Neural cell (in vitro differentiated cells): Measurements from ENCODE around the gene SCP2. TPM values are rescaled to one million over a fixed set of nuclear protein-coding genes. Genes with fewer than 3 reads are reported as not detected.

ENCODE experiments used
- H2AFZ ChIP-seq: fragments of 200-600, 300-800 bp; sonication (generic), shearing (Covaris generic); 2 replicates; pipeline ENCODE4 v1.6.0; 2014; ENCODE audit warnings: low read depth, mild to moderate bottlenecking, antibody characterized with exemption, low read length, moderate library complexity
- H3F3A ChIP-seq: fragments of 200-600 bp; shearing (Covaris generic); 2 replicates; pipeline ENCODE4 v1.6.1; 2016; ENCODE audit warnings: mild to moderate bottlenecking, moderate library complexity, mixed read lengths, antibody characterized with exemption, low read length; ENCODE audit not compliant: insufficient read depth, poor library complexity, severe bottlenecking
- H3K27ac ChIP-seq: fragments of 200-600, 300-800 bp; sonication (generic), shearing (Covaris generic); 2 replicates; pipeline ENCODE4 v1.5.1; 2014; ENCODE audit warnings: mild to moderate bottlenecking, low read length, moderate library complexity
- H3K27me3 ChIP-seq: fragments of 300-800, 200-600 bp; sonication (generic), shearing (Covaris generic); 2 replicates; pipeline ENCODE4 v1.6.0; 2014; ENCODE audit warnings: mild to moderate bottlenecking, low read depth, low read length, moderate library complexity; ENCODE audit not compliant: insufficient read depth
- H3K36me3 ChIP-seq: fragments of 300-800, 200-600 bp; sonication (generic), shearing (Covaris generic); 2 replicates; pipeline ENCODE4 v1.5.1; 2014; ENCODE audit warnings: mild to moderate bottlenecking, antibody characterized with exemption, low read length, moderate library complexity; ENCODE audit not compliant: insufficient read depth
- H3K4me2 ChIP-seq: fragments of 300-800, 200-600 bp; sonication (generic), shearing (Covaris generic); 2 replicates; pipeline ENCODE4 v1.6.0; 2014; ENCODE audit warnings: mild to moderate bottlenecking, low read length
- H3K4me3 ChIP-seq: fragments of 300-800, 200-600 bp; sonication (generic), shearing (Covaris generic); 2 replicates; pipeline ENCODE4 v1.5.1; 2014; ENCODE audit warnings: mild to moderate bottlenecking, low read length, moderate library complexity
- H3K79me2 ChIP-seq: fragments of 200-600 bp; shearing (Covaris generic); replicated peaks from 2 replicates; pipeline ENCODE4 v1.6.0; 2014; ENCODE audit warnings: mild to moderate bottlenecking, low read length, moderate library complexity; ENCODE audit not compliant: insufficient read depth
- H3K9ac ChIP-seq: fragments of 300-800, 200-600 bp; sonication (generic), shearing (Covaris generic); 2 replicates; pipeline ENCODE4 v1.6.1; 2016; ENCODE audit warnings: mild to moderate bottlenecking, low read length, mixed read lengths
- H3K9me2 ChIP-seq: fragments of 200-600 bp; shearing (Covaris generic); 2 replicates; pipeline ENCODE4 v1.6.1; 2016; ENCODE audit warnings: mild to moderate bottlenecking, low read length, mixed read lengths; ENCODE audit not compliant: insufficient read depth
- H3K9me3 ChIP-seq: fragments of 200-600, 300-800 bp; sonication (generic), shearing (Covaris generic); 2 replicates; pipeline ENCODE4 v1.6.1; 2016; ENCODE audit warnings: mild to moderate bottlenecking, mixed run types, low read length, moderate library complexity, mixed read lengths
- H4K20me1 ChIP-seq: fragments of 200-600 bp; shearing (Covaris generic); 2 replicates; pipeline ENCODE4 v1.6.1; 2016; ENCODE audit warnings: mild to moderate bottlenecking, mixed run types; ENCODE audit not compliant: insufficient read depth
- CTCF ChIP-seq: fragments of 450-650 bp; IDR thresholded peaks from 2 replicates; pipeline ENCODE4 v1.5.1; 2014; ENCODE audit warnings: antibody characterized with exemption, mild to moderate bottlenecking, moderate library complexity; ENCODE audit not compliant: poor library complexity, severe bottlenecking
- EP300 ChIP-seq: fragments of 450-650 bp; conservative IDR thresholded peaks from 2 replicates; pipeline ENCODE4 v1.6.1; 2014; ENCODE audit warnings: antibody characterized with exemption, mild to moderate bottlenecking, moderate library complexity; ENCODE audit not compliant: poor library complexity, severe bottlenecking
- EZH2 ChIP-seq: fragments of 200-600, 300-800 bp; shearing (Covaris generic), sonication (generic); IDR thresholded peaks from 2 replicates; pipeline ENCODE4 v1.6.1; 2014; ENCODE audit warnings: antibody characterized with exemption, low read length, borderline replicate concordance, mild to moderate bottlenecking; ENCODE audit not compliant: insufficient read depth, poor library complexity, severe bottlenecking
- MXI1 ChIP-seq: fragments of 450-650 bp; conservative IDR thresholded peaks from 2 replicates; pipeline ENCODE4 v1.6.1; 2014; ENCODE audit warnings: antibody characterized with exemption, mild to moderate bottlenecking; ENCODE audit not compliant: poor library complexity, severe bottlenecking
- POLR2AphosphoS5 ChIP-seq: IDR thresholded peaks from 2 replicates; pipeline ENCODE4 v1.6.1; 2012
- RAD21 ChIP-seq: fragments of 450-650 bp; conservative IDR thresholded peaks from 2 replicates; pipeline ENCODE4 v1.6.1; 2014; ENCODE audit warnings: antibody characterized with exemption, mild to moderate bottlenecking, moderate library complexity
- REST ChIP-seq: IDR thresholded peaks from 2 replicates; pipeline ENCODE4 v1.6.1; 2012; ENCODE audit warnings: borderline replicate concordance
- SMC3 ChIP-seq: fragments of 450-650 bp; conservative IDR thresholded peaks from 2 replicates; pipeline ENCODE4 v1.6.1; 2014; ENCODE audit warnings: antibody characterized with exemption, mild to moderate bottlenecking, moderate library complexity; ENCODE audit not compliant: poor library complexity
- TAF1 ChIP-seq: IDR thresholded peaks from 2 replicates; pipeline ENCODE4 v1.6.1; 2012; ENCODE audit warnings: low read depth
- polyA plus RNA-seq: library from polyadenylated mRNA; depleted of rRNA; stranded (reverse); fragments of >200 nt; gene quantifications from 2 replicates; pipeline ENCODE4 v1.2.3, GENCODE V29; 2014

Gene SCP2
- polyA plus RNA-seq, 1 donor from 2014 or later: 182 TPM

- Histone ChIP-seq H3K27me3 (no peaks in the 10 kb centered on the region), H2AFZ (no peak overlapping the region), H3K36me3 (no peaks in the 10 kb centered on the region), H3K9me2 (no peaks in the 10 kb centered on the region), H3K9ac (no peak overlapping the region), H3K4me3 (no peak overlapping the region), H3K27ac (no peak overlapping the region), H3F3A (no peaks in the 10 kb centered on the region), H3K4me2 (no peak overlapping the region), H3K79me2 (peaks cover 3% of the 10 kb centered on the region), H3K9me3 (no peaks in the 10 kb centered on the region), H4K20me1 (no peaks in the 10 kb centered on the region)
- no peak for TF ChIP-seq MXI1
- TF ChIP-seq REST: no peak
- TF ChIP-seq SMC3: no peak
- TF ChIP-seq EZH2: no peak
- no peak for TF ChIP-seq CTCF
- TF ChIP-seq RAD21: no peak
- no peak for TF ChIP-seq EP300
- no peak for TF ChIP-seq TAF1
- TF ChIP-seq POLR2AphosphoS5: no peak
These were observed 93.5 kb downstream of the SCP2 start for GRCh38 chr1:53020588-53020987.

- H4K20me1 ChIP-seq: no peaks in the 10 kb centered on the region
- H3F3A ChIP-seq: no peaks in the 10 kb centered on the region
- H3K9ac ChIP-seq: no peak overlapping the region
- TF ChIP-seq EZH2 (no peak), SMC3 (no peak), MXI1 (no peak), POLR2AphosphoS5 (no peak), RAD21 (no peak), EP300 (no peak), REST (no peak), TAF1 (no peak), CTCF (no peak)
- no peak overlapping the region for H2AFZ ChIP-seq
- no peaks in the 10 kb centered on the region for H3K27me3 ChIP-seq
- H3K4me2 ChIP-seq: no peak overlapping the region
- H3K9me2 ChIP-seq: no peaks in the 10 kb centered on the region
- H3K36me3 ChIP-seq: no peaks in the 10 kb centered on the region
- H3K9me3 ChIP-seq: no peaks in the 10 kb centered on the region
- H3K79me2 ChIP-seq: no peaks in the 10 kb centered on the region
- H3K4me3 ChIP-seq: no peak overlapping the region
- no peak overlapping the region for H3K27ac ChIP-seq
These were observed 95.1 kb downstream of the SCP2 start for GRCh38 chr1:53022179-53022578.
